Measurements from ENCODE around the gene ATP13A5.
A peak's percentile ranks its signal among the peaks of the same experiment; 100 is the strongest.

ATP13A5 gene, protein sequence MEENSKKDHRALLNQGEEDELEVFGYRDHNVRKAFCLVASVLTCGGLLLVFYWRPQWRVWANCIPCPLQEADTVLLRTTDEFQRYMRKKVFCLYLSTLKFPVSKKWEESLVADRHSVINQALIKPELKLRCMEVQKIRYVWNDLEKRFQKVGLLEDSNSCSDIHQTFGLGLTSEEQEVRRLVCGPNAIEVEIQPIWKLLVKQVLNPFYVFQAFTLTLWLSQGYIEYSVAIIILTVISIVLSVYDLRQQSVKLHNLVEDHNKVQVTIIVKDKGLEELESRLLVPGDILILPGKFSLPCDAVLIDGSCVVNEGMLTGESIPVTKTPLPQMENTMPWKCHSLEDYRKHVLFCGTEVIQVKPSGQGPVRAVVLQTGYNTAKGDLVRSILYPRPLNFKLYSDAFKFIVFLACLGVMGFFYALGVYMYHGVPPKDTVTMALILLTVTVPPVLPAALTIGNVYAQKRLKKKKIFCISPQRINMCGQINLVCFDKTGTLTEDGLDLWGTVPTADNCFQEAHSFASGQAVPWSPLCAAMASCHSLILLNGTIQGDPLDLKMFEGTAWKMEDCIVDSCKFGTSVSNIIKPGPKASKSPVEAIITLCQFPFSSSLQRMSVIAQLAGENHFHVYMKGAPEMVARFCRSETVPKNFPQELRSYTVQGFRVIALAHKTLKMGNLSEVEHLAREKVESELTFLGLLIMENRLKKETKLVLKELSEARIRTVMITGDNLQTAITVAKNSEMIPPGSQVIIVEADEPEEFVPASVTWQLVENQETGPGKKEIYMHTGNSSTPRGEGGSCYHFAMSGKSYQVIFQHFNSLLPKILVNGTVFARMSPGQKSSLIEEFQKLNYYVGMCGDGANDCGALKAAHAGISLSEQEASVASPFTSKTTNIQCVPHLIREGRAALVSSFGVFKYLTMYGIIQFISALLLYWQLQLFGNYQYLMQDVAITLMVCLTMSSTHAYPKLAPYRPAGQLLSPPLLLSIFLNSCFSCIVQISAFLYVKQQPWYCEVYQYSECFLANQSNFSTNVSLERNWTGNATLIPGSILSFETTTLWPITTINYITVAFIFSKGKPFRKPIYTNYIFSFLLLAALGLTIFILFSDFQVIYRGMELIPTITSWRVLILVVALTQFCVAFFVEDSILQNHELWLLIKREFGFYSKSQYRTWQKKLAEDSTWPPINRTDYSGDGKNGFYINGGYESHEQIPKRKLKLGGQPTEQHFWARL

DNA sequence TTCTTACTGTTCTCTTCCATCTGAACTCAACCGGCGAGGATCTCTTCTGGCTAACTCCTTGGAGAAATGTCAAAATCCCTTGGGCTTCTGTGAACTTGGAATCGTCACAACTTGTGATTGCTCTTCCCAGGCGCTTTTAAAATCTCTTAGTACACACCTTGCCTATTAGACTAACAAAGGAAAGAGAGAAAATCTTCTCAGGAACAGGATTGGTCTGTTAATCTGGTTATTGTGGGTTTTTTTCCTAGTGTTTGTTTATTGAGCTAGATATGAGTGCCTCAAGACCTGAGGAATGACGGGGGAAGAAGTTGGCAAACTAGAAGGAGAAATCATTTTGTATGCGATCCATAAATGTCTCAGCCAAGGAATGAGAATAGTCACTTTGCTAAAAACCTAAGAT lies at the start of gene ATP13A5:
TSS of gene ATP13A5 (minus strand) at position 48 of the 400 bp plus-strand sequence. CDS start at position 20, 28 bp downstream.
- H3K4me1 ChIP-seq (ENCODE audit: insufficient read depth, low read length) = 0 out of 2 replicates have a peak, but pooled peaks cover 4% of the 10 kb centered on the region
- no peak within 1 kb of the TSS for H3K27ac ChIP-seq (ENCODE audit: low read length)
- H3K27me3 ChIP-seq (ENCODE audit: insufficient read depth, low read length) = no peaks in the 10 kb centered on the region
- H3K9ac ChIP-seq (ENCODE audit: low read depth, low read length) = no peak within 1 kb of the TSS
- no peaks in the 10 kb centered on the region for H3K9me3 ChIP-seq (ENCODE audit: insufficient read depth, low read depth, low read length)
- H3K4me3 ChIP-seq (ENCODE audit: low read length) = no peak within 1 kb of the TSS
- no peaks in the 10 kb centered on the region for H3K36me3 ChIP-seq (ENCODE audit: insufficient read depth, low read depth, low read length)

DNA sequence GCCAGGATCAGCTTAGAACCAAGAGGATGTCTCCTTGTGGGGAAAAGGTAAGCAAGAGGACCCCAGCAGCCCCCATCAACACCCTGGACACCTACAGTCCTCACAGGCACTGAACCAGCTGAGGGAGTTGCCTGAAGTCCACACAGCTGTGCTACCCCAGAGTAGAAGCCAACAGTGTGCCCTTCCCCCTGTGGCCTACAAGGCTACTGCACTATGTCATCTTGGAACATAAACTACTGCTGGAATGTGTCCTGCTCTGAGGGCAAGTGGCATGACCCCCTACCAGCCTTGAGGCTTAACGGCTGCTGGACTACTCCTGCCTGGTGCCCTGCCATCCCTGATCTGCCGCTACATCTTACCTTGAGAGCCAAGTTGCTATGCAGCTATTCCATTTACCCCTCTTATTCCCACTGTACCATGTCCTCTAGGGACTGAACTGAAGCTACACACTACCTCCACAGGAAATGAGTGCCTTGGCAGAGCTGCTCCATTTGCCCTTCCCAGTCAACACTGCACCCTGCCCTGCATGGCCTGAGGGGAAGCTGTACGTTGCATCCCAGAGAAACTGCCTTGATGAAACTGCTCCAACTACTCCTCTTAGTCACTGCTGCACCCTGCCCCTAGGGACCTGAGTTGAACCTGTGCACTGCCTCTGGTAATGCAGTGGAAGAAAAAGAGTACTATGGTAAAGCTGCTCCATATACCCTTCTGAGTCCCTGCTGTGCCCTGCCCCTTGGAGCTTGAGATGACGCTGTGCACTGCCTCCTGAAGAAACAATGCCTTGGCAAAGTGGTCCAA lies 40.2 kb upstream of the ATP13A5 start:
- no peak overlapping the region for H3K9ac ChIP-seq (ENCODE audit: low read depth, low read length)
- no peaks in the 10 kb centered on the region for H3K36me3 ChIP-seq (ENCODE audit: insufficient read depth, low read depth, low read length)
- H3K27ac ChIP-seq (ENCODE audit: low read length) = no peak overlapping the region
- H3K4me3 ChIP-seq (ENCODE audit: low read length) = no peak overlapping the region
- H3K27me3 ChIP-seq (ENCODE audit: insufficient read depth, low read length) = no peaks in the 10 kb centered on the region
- peaks cover 22% of the 10 kb centered on the region; the same call in 1 of the 2 replicates for H3K9me3 ChIP-seq (ENCODE audit: insufficient read depth, low read depth, low read length)
- H3K4me1 ChIP-seq (ENCODE audit: insufficient read depth, low read length) = no peaks in the 10 kb centered on the region

DNA sequence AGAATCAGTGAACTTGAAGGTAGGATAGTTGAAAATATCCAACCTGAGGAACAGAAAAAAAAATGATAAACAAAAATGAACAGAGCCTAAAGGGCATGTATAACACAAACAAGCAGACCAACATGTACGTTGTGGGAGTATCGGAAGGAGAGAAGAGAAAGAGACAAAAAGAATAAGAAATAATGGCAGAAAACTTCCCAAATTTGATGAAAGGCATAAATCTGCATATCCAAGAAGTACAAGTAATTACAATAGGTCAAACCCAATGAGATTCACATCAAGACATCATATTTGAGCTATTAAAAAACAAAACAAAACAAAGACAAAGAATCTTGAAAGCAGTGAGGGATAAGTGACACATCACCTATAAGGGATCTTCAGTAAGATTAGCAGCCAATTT lies 38.1 kb upstream of the ATP13A5 start:
- no peak overlapping the region for H3K9ac ChIP-seq (ENCODE audit: low read depth, low read length)
- peaks cover 20% of the 10 kb centered on the region; the same call in 1 of the 2 replicates for H3K9me3 ChIP-seq (ENCODE audit: insufficient read depth, low read depth, low read length)
- H3K27ac ChIP-seq (ENCODE audit: low read length) = no peak overlapping the region
- no peaks in the 10 kb centered on the region for H3K36me3 ChIP-seq (ENCODE audit: insufficient read depth, low read depth, low read length)
- no peaks in the 10 kb centered on the region for H3K27me3 ChIP-seq (ENCODE audit: insufficient read depth, low read length)
- H3K4me3 ChIP-seq (ENCODE audit: low read length) = no peak overlapping the region
- no peaks in the 10 kb centered on the region for H3K4me1 ChIP-seq (ENCODE audit: insufficient read depth, low read length)

DNA sequence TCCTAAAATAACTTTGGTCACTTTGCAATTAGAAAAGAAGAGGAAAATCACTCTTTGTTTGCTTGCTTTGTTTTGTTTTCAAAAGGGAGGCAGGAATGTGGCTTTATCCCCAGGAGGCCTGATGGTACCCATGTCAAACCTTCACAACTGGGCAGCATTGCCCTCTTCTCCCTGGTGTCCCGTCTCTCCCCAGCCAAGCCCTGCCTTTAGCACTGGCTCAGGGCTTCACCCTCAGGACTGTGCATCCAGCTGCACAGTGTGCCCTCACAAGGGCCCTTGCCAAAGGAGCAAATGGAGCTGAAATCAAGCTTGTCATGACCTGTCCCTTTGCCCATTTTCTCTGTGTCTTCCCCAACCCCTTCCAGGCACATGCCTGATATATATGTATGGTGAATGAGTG lies 29.1 kb upstream of the ATP13A5 start:
- Histone ChIP-seq H3K9ac (ENCODE audit: low read depth, low read length) (no peak overlapping the region), H3K4me3 (ENCODE audit: low read length) (peak overlapping the region; percentile 22; the same call in 1 of the 2 replicates), H3K9me3 (ENCODE audit: insufficient read depth, low read depth, low read length) (no peaks in the 10 kb centered on the region), H3K27me3 (ENCODE audit: insufficient read depth, low read length) (no peaks in the 10 kb centered on the region), H3K4me1 (ENCODE audit: insufficient read depth, low read length) (peaks cover 8% of the 10 kb centered on the region; the same call in 1 of the 2 replicates), H3K27ac (ENCODE audit: low read length) (no peak overlapping the region), H3K36me3 (ENCODE audit: insufficient read depth, low read depth, low read length) (no peaks in the 10 kb centered on the region)

DNA sequence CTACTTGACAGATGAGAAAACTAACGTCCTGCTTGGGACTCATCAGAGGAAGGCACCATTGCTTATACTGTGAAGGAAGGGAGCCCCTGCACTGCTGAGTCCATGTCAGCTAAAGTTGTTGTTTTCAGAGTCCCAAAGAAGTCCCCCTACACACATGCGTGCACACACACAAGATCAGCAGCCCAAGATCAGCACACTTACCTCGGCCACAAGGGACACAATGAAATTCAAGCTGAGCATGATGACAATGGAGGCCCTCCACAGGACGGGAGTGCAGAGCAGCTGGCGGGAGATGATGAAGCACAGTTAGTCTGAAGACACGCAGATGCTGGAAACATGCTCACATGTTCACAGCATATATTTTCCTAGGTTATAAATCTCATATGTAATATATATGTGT lies 28.6 kb upstream of the ATP13A5 start:
- no peaks in the 10 kb centered on the region for H3K27me3 ChIP-seq (ENCODE audit: insufficient read depth, low read length)
- peaks cover 8% of the 10 kb centered on the region; the same call in 1 of the 2 replicates for H3K4me1 ChIP-seq (ENCODE audit: insufficient read depth, low read length)
- no peak overlapping the region for H3K4me3 ChIP-seq (ENCODE audit: low read length)
- no peak overlapping the region for H3K9ac ChIP-seq (ENCODE audit: low read depth, low read length)
- H3K9me3 ChIP-seq (ENCODE audit: insufficient read depth, low read depth, low read length) = no peaks in the 10 kb centered on the region
- H3K36me3 ChIP-seq (ENCODE audit: insufficient read depth, low read depth, low read length) = no peaks in the 10 kb centered on the region
- no peak overlapping the region for H3K27ac ChIP-seq (ENCODE audit: low read length)

DNA sequence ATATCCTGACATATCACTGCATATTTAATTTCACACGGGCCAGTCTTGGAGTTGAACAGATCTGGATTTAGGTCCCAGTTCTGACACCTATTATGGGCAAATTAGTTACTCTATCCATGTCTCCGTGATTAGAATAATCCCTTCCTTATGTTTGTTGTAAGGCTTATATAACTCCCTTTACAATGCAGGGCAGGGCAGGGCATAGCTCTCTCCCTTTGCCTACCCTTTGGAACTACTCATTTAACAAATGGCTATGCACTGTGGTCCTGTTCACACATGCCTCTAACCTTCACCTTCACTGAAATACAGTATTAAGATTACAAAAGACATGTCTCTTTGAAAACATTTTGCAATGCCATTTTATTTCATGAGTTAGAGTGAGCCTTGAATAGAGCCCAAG lies 24.8 kb upstream of the ATP13A5 start:
- H3K4me1 ChIP-seq (ENCODE audit: insufficient read depth, low read length) = peaks cover 4% of the 10 kb centered on the region; the same call in 1 of the 2 replicates

DNA sequence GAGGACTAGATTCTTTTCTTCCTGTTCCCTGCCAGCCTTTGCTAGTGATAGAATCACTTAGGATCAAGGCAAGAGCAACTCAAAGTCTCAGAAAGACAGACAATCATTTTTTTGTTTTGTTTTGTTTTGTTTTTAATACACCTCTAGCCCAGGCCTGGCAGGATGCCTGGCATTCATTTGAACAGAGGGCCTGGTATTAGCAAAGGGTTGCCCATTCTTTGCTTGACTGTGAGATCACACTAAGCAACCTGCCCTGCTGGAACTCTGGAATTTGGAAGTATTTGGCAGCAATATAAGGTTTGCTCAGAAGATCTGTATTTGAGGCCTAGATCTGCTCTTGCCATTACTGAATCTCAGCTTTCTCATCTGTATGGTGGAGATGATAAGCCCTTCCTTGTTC lies 21.8 kb upstream of the ATP13A5 start:
- H3K9ac ChIP-seq (ENCODE audit: low read depth, low read length) = no peak overlapping the region
- no peak overlapping the region for H3K4me3 ChIP-seq (ENCODE audit: low read length)
- no peak overlapping the region for H3K27ac ChIP-seq (ENCODE audit: low read length)
- H3K4me1 ChIP-seq (ENCODE audit: insufficient read depth, low read length) = no peaks in the 10 kb centered on the region
- H3K9me3 ChIP-seq (ENCODE audit: insufficient read depth, low read depth, low read length) = no peaks in the 10 kb centered on the region
- no peaks in the 10 kb centered on the region for H3K36me3 ChIP-seq (ENCODE audit: insufficient read depth, low read depth, low read length)
- H3K27me3 ChIP-seq (ENCODE audit: insufficient read depth, low read length) = no peaks in the 10 kb centered on the region

More for the DNA sequence above, 24.8 kb upstream of the ATP13A5 start:
- Histone ChIP-seq H3K4me3 (ENCODE audit: low read length) (no peak overlapping the region), H3K9me3 (ENCODE audit: insufficient read depth, low read depth, low read length) (no peaks in the 10 kb centered on the region), H3K36me3 (ENCODE audit: insufficient read depth, low read depth, low read length) (no peaks in the 10 kb centered on the region), H3K27me3 (ENCODE audit: insufficient read depth, low read length) (no peaks in the 10 kb centered on the region), H3K9ac (ENCODE audit: low read depth, low read length) (no peak overlapping the region), H3K27ac (ENCODE audit: low read length) (no peak overlapping the region)

DNA sequence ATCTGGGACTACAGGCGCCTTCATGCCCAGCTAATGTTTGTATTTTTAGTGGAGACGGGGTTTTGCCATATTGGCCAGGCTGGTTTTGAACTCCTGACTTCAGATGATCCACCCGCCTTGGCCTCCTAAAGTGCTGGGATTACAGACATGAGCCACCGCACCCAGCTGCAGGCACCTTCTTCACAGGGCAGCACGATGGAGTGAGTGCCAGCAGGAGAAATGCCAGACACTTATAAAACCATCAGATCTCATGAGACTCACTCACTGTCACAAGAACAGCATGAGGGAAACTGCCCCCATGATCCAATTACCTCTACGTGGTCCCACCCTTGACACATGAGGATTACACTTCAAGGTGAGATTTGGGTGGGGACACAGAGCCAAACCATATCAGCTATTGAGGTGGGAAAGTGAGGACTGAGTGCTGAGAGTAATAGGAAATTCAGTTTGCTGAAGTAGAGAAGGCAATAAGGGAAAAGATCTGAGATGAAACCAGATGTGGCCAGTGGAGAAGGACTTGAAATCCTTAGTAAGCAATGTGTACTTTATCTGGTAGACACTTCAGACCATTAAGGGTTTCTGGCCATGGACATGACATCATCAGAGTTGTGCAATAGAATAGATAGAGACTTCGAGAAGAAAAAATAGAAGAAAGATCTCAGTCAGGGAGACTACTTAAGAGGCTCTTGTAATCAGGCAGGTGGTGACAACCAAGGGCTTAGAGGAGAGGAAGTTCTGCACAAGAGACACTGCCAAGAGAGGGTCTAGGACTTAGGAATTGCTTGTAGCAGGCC lies 18.1 kb upstream of the ATP13A5 start:
- Histone ChIP-seq H3K36me3 (ENCODE audit: insufficient read depth, low read depth, low read length) (no peaks in the 10 kb centered on the region), H3K4me1 (ENCODE audit: insufficient read depth, low read length) (no peaks in the 10 kb centered on the region), H3K9me3 (ENCODE audit: insufficient read depth, low read depth, low read length) (no peaks in the 10 kb centered on the region)

DNA sequence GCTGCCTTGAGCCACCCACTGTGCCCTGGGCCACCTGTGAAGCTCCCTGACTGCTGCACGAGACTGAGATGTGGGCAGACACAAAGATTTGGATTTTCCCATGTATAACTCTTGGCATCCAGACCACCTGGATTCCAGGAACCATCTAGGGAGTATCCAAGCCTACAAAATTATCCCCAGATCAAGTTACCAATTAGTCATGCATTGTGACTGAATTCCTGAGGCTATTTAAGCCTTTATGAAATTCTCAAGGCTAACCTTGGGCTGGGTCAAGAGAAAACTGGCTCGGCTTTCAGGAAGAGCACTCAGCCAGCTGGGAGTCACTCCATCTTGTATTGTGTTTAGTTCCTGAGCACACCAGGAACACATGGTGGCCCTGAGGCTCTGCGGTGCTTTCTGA lies 13.3 kb upstream of the ATP13A5 start:
- Histone ChIP-seq H3K9me3 (ENCODE audit: insufficient read depth, low read depth, low read length) (no peaks in the 10 kb centered on the region), H3K9ac (ENCODE audit: low read depth, low read length) (no peak overlapping the region), H3K36me3 (ENCODE audit: insufficient read depth, low read depth, low read length) (no peaks in the 10 kb centered on the region), H3K4me3 (ENCODE audit: low read length) (no peak overlapping the region), H3K27ac (ENCODE audit: low read length) (no peak overlapping the region), H3K4me1 (ENCODE audit: insufficient read depth, low read length) (peaks cover 15% of the 10 kb centered on the region; the same call in 1 of the 2 replicates), H3K27me3 (ENCODE audit: insufficient read depth, low read length) (no peaks in the 10 kb centered on the region)

More for the DNA sequence above, 18.1 kb upstream of the ATP13A5 start:
- Histone ChIP-seq H3K27ac (ENCODE audit: low read length) (no peak overlapping the region), H3K27me3 (ENCODE audit: insufficient read depth, low read length) (no peaks in the 10 kb centered on the region), H3K4me3 (ENCODE audit: low read length) (no peak overlapping the region), H3K9ac (ENCODE audit: low read depth, low read length) (no peak overlapping the region)

DNA sequence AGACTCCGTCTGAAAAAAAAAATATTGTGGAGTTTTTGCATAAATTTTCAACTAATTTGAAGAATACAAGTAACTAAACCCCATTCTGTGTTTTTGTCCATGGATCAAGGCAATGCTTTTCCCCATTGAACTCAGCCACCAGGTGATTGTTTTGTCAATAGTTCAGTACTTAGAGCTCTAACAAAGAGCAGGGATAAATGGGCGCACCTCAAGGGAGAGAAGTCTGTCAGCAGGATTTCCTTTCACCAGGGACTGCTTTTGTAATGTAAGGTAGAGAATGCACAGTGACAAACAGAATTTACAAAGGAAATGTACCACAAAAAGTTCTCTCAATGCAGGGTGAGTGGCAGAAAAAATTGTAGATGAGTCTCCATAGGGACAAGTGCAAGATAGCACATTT lies 10.8 kb upstream of the ATP13A5 start:
- Histone ChIP-seq H3K9ac (ENCODE audit: low read depth, low read length) (no peak overlapping the region), H3K27me3 (ENCODE audit: insufficient read depth, low read length) (no peaks in the 10 kb centered on the region), H3K27ac (ENCODE audit: low read length) (no peak overlapping the region), H3K4me1 (ENCODE audit: insufficient read depth, low read length) (peaks cover 15% of the 10 kb centered on the region; the same call in 1 of the 2 replicates), H3K36me3 (ENCODE audit: insufficient read depth, low read depth, low read length) (no peaks in the 10 kb centered on the region), H3K9me3 (ENCODE audit: insufficient read depth, low read depth, low read length) (no peaks in the 10 kb centered on the region), H3K4me3 (ENCODE audit: low read length) (peak overlapping the region; percentile 33; the same call in 1 of the 2 replicates)
